GM10266 (cell line): ENCODE results near the gene KCNT2.

Source experiments
- DNase-seq: peaks from one replicate; pipeline ENCODE4 v3.0.0; 2012; ENCODE audit errors: extremely low spot score
- CTCF ChIP-seq: IDR thresholded peaks from 2 replicates; pipeline ENCODE4 v1.5.1; 2012; ENCODE audit warnings: mild to moderate bottlenecking, low read depth; ENCODE audit not compliant: control insufficient read depth, insufficient read depth; ENCODE audit errors: missing control alignments

Gene KCNT2

GRCh38 chr1:196361112-196361714 lies 247.0 kb downstream of the KCNT2 start:
- DNase-seq, result no peak
- no peak for TF ChIP-seq CTCF

- DNase-seq, result no peak
- TF ChIP-seq CTCF, result no peak
Measured at GRCh38 chr1:196357913-196358312, 250.3 kb downstream of the KCNT2 start.

- no peak for DNase-seq
Measured at GRCh38 chr1:196355206-196355786, 252.9 kb downstream of the KCNT2 start.

GRCh38 chr1:196344453-196344852 lies 263.8 kb downstream of the KCNT2 start:
- DNase-seq, result no peak
- no peak for TF ChIP-seq CTCF

More at GRCh38 chr1:196355206-196355786, 252.9 kb downstream of the KCNT2 start:
- TF ChIP-seq CTCF, result no peak

- DNase-seq, result no peak
- no peak for TF ChIP-seq CTCF
Measured at GRCh38 chr1:196324345-196324744, 283.9 kb downstream of the KCNT2 start.

- no peak for DNase-seq
- no peak for TF ChIP-seq CTCF
Measured at GRCh38 chr1:196323869-196324268, 284.4 kb downstream of the KCNT2 start.

GRCh38 chr1:196319301-196319700 lies 288.9 kb downstream of the KCNT2 start:
- DNase-seq, result no peak
- no peak for TF ChIP-seq CTCF
